Measurements from ENCODE around the gene ZNF668.
"Not testable (repeated sequence)": the region's sequence is repeated elsewhere in the genome, so short reads cannot be mapped to it uniquely, and the experiment has no call there.

The ZNF668 gene

GRCh38 chr16:31050280-31051030 is 23.6 kb downstream of the ZNF668 start:
- DNase-seq = no peak

- no peak for DNase-seq
Measured at GRCh38 chr16:31043898-31044481, 30.1 kb downstream of the ZNF668 start.

- no peak for DNase-seq
Measured at GRCh38 chr16:31043352-31043751, 30.7 kb downstream of the ZNF668 start.

- no peak for DNase-seq
Measured at GRCh38 chr16:31042866-31043265, 31.2 kb downstream of the ZNF668 start.

- DNase-seq = no peak
Measured at GRCh38 chr16:31038993-31039392, 35.0 kb downstream of the ZNF668 start.

GRCh38 chr16:31036691-31037090 is 37.3 kb downstream of the ZNF668 start:
- no peak for DNase-seq

- DNase-seq = peak; percentile 61
Measured at GRCh38 chr16:31033709-31034492, 40.1 kb downstream of the ZNF668 start.

- peak; percentile 91 for DNase-seq
Measured at GRCh38 chr16:31032736-31033708, 41.0 kb downstream of the ZNF668 start, which contains the start of gene STX4. Gene STX4, plus strand, starts transcription at chr16:31033558. Its CDS starts 248 bp downstream, at chr16:31033806.

GRCh38 chr16:31031276-31031675 is 42.8 kb downstream of the ZNF668 start:
- no peak for DNase-seq

- DNase-seq = no peak
Measured at GRCh38 chr16:31029272-31029671, 44.8 kb downstream of the ZNF668 start.

GRCh38 chr16:31025339-31025738 is 48.7 kb downstream of the ZNF668 start:
- DNase-seq = no peak

- DNase-seq = no peak
Measured at GRCh38 chr16:31023627-31024226, 50.3 kb downstream of the ZNF668 start.

GRCh38 chr16:31023252-31023602 is 50.8 kb downstream of the ZNF668 start:
- DNase-seq = no peak

- no peak for DNase-seq
Measured at GRCh38 chr16:31022544-31023251, 51.3 kb downstream of the ZNF668 start.

GRCh38 chr16:31020536-31020935 is 53.5 kb downstream of the ZNF668 start:
- DNase-seq = no peak

- DNase-seq = not testable (repeated sequence)
Measured at GRCh38 chr16:31017756-31018155, 56.3 kb downstream of the ZNF668 start.

- DNase-seq = no peak
Measured at GRCh38 chr16:31016018-31016417, 58.0 kb downstream of the ZNF668 start.

- not testable (repeated sequence) for DNase-seq
Measured at GRCh38 chr16:31013292-31013691, 60.7 kb downstream of the ZNF668 start.

- not testable (repeated sequence) for DNase-seq
Measured at GRCh38 chr16:31011815-31012214, 62.2 kb downstream of the ZNF668 start.

Data from NCI-H1105 treated with DMSO at 0.1 percent for 48 hours (cell line).